DMS153 treated with DMSO at 0.1 percent for 48 hours (cell line): ENCODE measurements around the gene TWF2.

ENCODE experiments used
- DNase-seq: peaks from one replicate; lab custom pipeline; 2025; ENCODE audit not compliant: unreplicated experiment; lab: John Stamatoyannopoulos, UW

The TWF2 gene

GRCh38 chr3:52238193-52238760, 681 bp downstream of the TWF2 start:
- no peak for DNase-seq

GRCh38 chr3:52237657-52238172, 1.2 kb downstream of the TWF2 start:
- no peak for DNase-seq

- no peak for DNase-seq
These were observed 1.8 kb downstream of the TWF2 start for GRCh38 chr3:52237006-52237656.

- no peak for DNase-seq
These were observed 2.5 kb downstream of the TWF2 start for GRCh38 chr3:52236424-52236886.

- no peak for DNase-seq
These were observed 4.2 kb downstream of the TWF2 start for GRCh38 chr3:52234516-52235447.

GRCh38 chr3:52233968-52234367, 5.0 kb downstream of the TWF2 start:
- DNase-seq, result no peak

GRCh38 chr3:52233108-52233591, 5.8 kb downstream of the TWF2 start:
- DNase-seq, result no peak

GRCh38 chr3:52232279-52233107, 6.5 kb downstream of the TWF2 start:
- no peak for DNase-seq

GRCh38 chr3:52231502-52232278, 7.3 kb downstream of the TWF2 start:
- no peak for DNase-seq

GRCh38 chr3:52230889-52231499, 8.0 kb downstream of the TWF2 start:
- DNase-seq, result no peak

GRCh38 chr3:52230461-52230860, 8.5 kb downstream of the TWF2 start:
- no peak for DNase-seq

- no peak for DNase-seq
These were observed 9.3 kb downstream of the TWF2 start for GRCh38 chr3:52229656-52230055.

- no peak for DNase-seq
These were observed 10.1 kb downstream of the TWF2 start for GRCh38 chr3:52228751-52229291.

GRCh38 chr3:52228266-52228665, 10.7 kb downstream of the TWF2 start:
- no peak for DNase-seq

GRCh38 chr3:52227766-52228165, 11.2 kb downstream of the TWF2 start:
- DNase-seq, result no peak

GRCh38 chr3:52227117-52227516, 11.8 kb downstream of the TWF2 start:
- no peak for DNase-seq

GRCh38 chr3:52226229-52226817, 12.6 kb downstream of the TWF2 start:
- DNase-seq, result no peak

GRCh38 chr3:52225452-52226228, 13.3 kb downstream of the TWF2 start, which contains the start of gene TLR9:
TLR9 (minus strand) TSS chr3:52225645; CDS start chr3:52225529, 116 bp downstream.
- DNase-seq, result no peak
